Astrocyte (in vitro differentiated cells and primary cell): Measurements from ENCODE around the gene FTO. TPM values are rescaled to one million over a fixed set of nuclear protein-coding genes. Genes with fewer than 3 reads are reported as not detected.

Experiments used
- DNase-seq: peaks from one replicate; pipeline ENCODE4 v3.0.0-alpha.2; 2010; ENCODE audit warnings: low read depth
- FAIRE-seq: peaks from 2 replicates; lab custom pipeline; 2011; peaks lifted over from hg19 to GRCh38; lab: Jason Lieb, UNC
- H2AFZ ChIP-seq: 2 replicates; pipeline ENCODE4 v1.6.0; 2012; ENCODE audit warnings: low read depth, low read length, inconsistent platforms
- H3K27ac ChIP-seq: 2 replicates; pipeline ENCODE4 v1.5.1; 2011; ENCODE audit warnings: low read depth, low read length, inconsistent platforms
- H3K27me3 ChIP-seq: 2 replicates; pipeline ENCODE4 v1.6.0; 2011; ENCODE audit warnings: low read length, inconsistent platforms; ENCODE audit not compliant: insufficient read depth
- H3K36me3 ChIP-seq: 2 replicates; pipeline ENCODE4 v1.5.1; 2011; ENCODE audit warnings: low read length, inconsistent platforms; ENCODE audit not compliant: insufficient read depth
- H3K4me1 ChIP-seq: 2 replicates; pipeline ENCODE4 v1.5.1; 2011; ENCODE audit warnings: low read length, inconsistent platforms; ENCODE audit not compliant: insufficient read depth
- H3K4me2 ChIP-seq: 2 replicates; pipeline ENCODE4 v1.6.0; 2012; ENCODE audit warnings: low read length, inconsistent platforms
- H3K4me3 ChIP-seq: 2 replicates; pipeline ENCODE4 v1.5.1; 2011; ENCODE audit warnings: low read depth, mild to moderate bottlenecking, low read length, inconsistent platforms; ENCODE audit not compliant: insufficient read depth
- H3K79me2 ChIP-seq: 2 replicates; pipeline ENCODE4 v1.6.0; 2012; ENCODE audit warnings: mild to moderate bottlenecking, low read length, inconsistent platforms; ENCODE audit not compliant: insufficient read depth
- H3K9ac ChIP-seq: 2 replicates; pipeline ENCODE4 v1.6.0; 2012; ENCODE audit warnings: mild to moderate bottlenecking, low read length, inconsistent platforms
- H3K9me3 ChIP-seq: 2 replicates; pipeline ENCODE4 v1.5.1; 2012; ENCODE audit warnings: low read depth, mild to moderate bottlenecking, low read length, inconsistent platforms; ENCODE audit not compliant: insufficient read depth
- H4K20me1 ChIP-seq: 2 replicates; pipeline ENCODE4 v1.6.0; 2012; ENCODE audit warnings: low read length, inconsistent platforms; ENCODE audit not compliant: insufficient read depth
- H3K27ac Mint-ChIP-seq: one replicate; pipeline ENCODE4 v1.8.0; 2021; ENCODE audit warnings: mild to moderate bottlenecking, mixed read lengths; ENCODE audit not compliant: unreplicated experiment
- H3K27me3 Mint-ChIP-seq: one replicate; pipeline ENCODE4 v1.8.0; 2021; ENCODE audit warnings: low read depth, mixed read lengths; ENCODE audit not compliant: unreplicated experiment
- H3K36me3 Mint-ChIP-seq: one replicate; pipeline ENCODE4 v1.8.0; 2021; ENCODE audit warnings: low read depth, mixed read lengths; ENCODE audit not compliant: unreplicated experiment
- H3K4me1 Mint-ChIP-seq: one replicate; pipeline ENCODE4 v1.8.0; 2021; ENCODE audit warnings: low read depth, mixed read lengths; ENCODE audit not compliant: unreplicated experiment
- H3K4me3 Mint-ChIP-seq: one replicate; pipeline ENCODE4 v1.8.0; 2021; ENCODE audit warnings: mild to moderate bottlenecking, moderate library complexity, mixed read lengths; ENCODE audit not compliant: unreplicated experiment
- H3K9me3 Mint-ChIP-seq: one replicate; pipeline ENCODE4 v1.8.0; 2021; ENCODE audit warnings: mild to moderate bottlenecking, mixed read lengths; ENCODE audit not compliant: unreplicated experiment
- EZH2 ChIP-seq: IDR thresholded peaks from 2 replicates; pipeline ENCODE4 v1.6.1; 2012; ENCODE audit warnings: mild to moderate bottlenecking, low read length, inconsistent platforms; ENCODE audit not compliant: insufficient read depth
- total RNA-seq: library from RNA; stranded (reverse); gene quantifications from 2 replicates; pipeline ENCODE4 v1.2.1, GENCODE V29; 2021
- TF ChIP-seq, protein P1 (sequence below): IDR thresholded peaks from 2 replicates; pipeline ENCODE4 v1.5.1; 2011; ENCODE audit warnings: low read depth, mild to moderate bottlenecking, inconsistent platforms, low read length, moderate library complexity; ENCODE audit not compliant: insufficient read depth

The FTO gene
- total RNA-seq, 1 donor from 2014 or later = 73.1 TPM

DNA sequence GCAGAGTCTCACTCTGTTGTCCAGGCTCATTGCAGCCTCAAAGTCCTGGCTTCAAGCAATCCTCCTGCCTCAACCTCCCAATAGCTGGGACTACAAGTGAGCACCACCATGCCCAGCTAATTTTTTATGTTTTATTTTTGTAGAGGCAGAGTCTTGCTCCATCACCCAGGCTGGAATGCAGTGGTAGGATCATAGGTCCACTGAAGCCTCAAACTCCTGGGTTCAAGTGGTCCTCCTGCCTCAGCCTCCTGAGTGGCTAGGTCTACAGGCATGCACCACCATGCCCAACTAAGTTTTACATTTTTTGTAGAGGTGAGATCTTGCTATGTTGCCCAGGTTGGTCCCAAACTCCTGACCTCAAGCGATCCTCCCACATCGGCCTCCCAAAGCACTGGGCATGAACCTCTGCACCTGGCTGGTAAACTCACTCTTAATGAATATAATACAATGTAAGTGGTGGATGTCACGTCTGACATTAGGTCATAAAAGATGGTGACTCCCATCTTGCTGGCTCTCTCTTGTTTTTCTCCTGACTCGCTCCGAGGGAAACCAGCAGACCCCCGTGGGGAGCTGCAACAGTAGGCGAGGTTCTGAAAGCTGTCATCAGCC is 456.4 kb downstream of the FTO start:
- peaks cover 6% of the 10 kb centered on the region for H3K4me1 Mint-ChIP-seq
- H3K27me3 ChIP-seq = no peaks in the 10 kb centered on the region
- H3K4me3 Mint-ChIP-seq = no peak overlapping the region
- H3K36me3 ChIP-seq = no peaks in the 10 kb centered on the region
- TF ChIP-seq EZH2 = no peak
- TF ChIP-seq, protein P1, sequence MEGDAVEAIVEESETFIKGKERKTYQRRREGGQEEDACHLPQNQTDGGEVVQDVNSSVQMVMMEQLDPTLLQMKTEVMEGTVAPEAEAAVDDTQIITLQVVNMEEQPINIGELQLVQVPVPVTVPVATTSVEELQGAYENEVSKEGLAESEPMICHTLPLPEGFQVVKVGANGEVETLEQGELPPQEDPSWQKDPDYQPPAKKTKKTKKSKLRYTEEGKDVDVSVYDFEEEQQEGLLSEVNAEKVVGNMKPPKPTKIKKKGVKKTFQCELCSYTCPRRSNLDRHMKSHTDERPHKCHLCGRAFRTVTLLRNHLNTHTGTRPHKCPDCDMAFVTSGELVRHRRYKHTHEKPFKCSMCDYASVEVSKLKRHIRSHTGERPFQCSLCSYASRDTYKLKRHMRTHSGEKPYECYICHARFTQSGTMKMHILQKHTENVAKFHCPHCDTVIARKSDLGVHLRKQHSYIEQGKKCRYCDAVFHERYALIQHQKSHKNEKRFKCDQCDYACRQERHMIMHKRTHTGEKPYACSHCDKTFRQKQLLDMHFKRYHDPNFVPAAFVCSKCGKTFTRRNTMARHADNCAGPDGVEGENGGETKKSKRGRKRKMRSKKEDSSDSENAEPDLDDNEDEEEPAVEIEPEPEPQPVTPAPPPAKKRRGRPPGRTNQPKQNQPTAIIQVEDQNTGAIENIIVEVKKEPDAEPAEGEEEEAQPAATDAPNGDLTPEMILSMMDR = no peak
- no peaks in the 10 kb centered on the region for H4K20me1 ChIP-seq
- DNase-seq (no peak), FAIRE-seq (no peak)
- no peaks in the 10 kb centered on the region for H3K9me3 ChIP-seq
- no peak overlapping the region for H3K4me3 ChIP-seq
- peaks cover 1% of the 10 kb centered on the region for H3K27me3 Mint-ChIP-seq
- H3K4me1 ChIP-seq = no peaks in the 10 kb centered on the region
- no peak overlapping the region for H3K27ac ChIP-seq
- H3K9ac ChIP-seq = no peak overlapping the region
- H2AFZ ChIP-seq = no peak overlapping the region
- no peaks in the 10 kb centered on the region for H3K36me3 Mint-ChIP-seq
- H3K9me3 Mint-ChIP-seq = peaks cover 14% of the 10 kb centered on the region
- H3K79me2 ChIP-seq = no peaks in the 10 kb centered on the region
- no peak overlapping the region for H3K4me2 ChIP-seq
- H3K27ac Mint-ChIP-seq = no peak overlapping the region

DNA sequence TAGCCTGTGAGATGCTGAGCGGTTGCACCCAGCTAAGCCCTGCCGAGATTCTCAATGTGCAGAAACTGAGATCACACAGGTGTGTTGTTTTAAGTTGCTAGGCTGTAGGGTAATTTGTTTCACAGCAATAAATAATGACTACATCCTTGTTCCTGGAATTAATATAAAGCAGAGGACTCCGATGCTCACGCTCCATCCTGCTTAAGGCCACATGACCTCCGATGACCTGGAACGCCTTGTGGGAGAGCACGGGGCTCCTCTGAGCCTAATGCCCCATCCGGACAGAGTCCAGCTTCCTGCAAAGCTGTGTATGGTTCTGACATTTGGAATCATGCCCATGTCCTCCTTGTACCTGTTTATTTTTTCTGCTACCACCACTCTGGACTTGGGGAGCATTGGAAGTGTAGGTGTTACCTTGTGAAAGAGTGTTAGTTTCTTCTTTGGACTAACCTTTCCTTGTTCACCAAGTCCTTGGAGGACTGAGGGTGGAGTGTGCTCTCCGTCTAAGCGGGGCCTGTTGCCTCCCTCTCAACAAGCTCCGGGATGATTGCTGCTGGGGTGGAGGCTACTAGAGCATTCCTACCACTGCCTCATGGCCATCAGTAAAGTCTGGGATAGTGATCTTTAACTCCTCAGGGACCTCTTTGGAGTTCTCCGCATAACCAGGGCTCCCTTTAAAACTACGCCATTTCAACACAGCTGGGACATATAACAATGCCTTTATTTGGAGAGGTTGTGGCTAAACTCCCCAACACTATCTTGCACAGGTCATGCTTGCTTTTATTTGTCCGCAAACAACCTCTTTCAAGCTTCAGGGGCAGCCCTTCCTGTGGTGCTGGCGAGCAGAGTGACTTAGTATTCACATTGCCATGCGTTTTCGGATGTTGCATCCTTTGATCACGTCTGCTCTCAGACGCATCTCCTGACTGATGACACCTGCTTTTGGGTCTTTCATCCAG is 457.3 kb downstream of the FTO start:
- H3K27me3 ChIP-seq = no peaks in the 10 kb centered on the region
- TF ChIP-seq, protein P1 = no peak
- TF ChIP-seq EZH2 = no peak
- FAIRE-seq (no peak), DNase-seq (no peak)
- H3K27me3 Mint-ChIP-seq = peaks cover 1% of the 10 kb centered on the region
- H2AFZ ChIP-seq = no peak overlapping the region
- peaks cover 14% of the 10 kb centered on the region for H3K9me3 Mint-ChIP-seq
- no peaks in the 10 kb centered on the region for H3K79me2 ChIP-seq
- H3K4me3 Mint-ChIP-seq = no peak overlapping the region
- no peaks in the 10 kb centered on the region for H3K4me1 ChIP-seq
- H4K20me1 ChIP-seq = no peaks in the 10 kb centered on the region
- H3K9me3 ChIP-seq = no peaks in the 10 kb centered on the region
- no peaks in the 10 kb centered on the region for H3K36me3 Mint-ChIP-seq
- no peak overlapping the region for H3K4me3 ChIP-seq
- H3K27ac ChIP-seq = no peak overlapping the region
- H3K4me1 Mint-ChIP-seq = peaks cover 6% of the 10 kb centered on the region
- H3K4me2 ChIP-seq = no peak overlapping the region
- H3K36me3 ChIP-seq = no peaks in the 10 kb centered on the region
- H3K27ac Mint-ChIP-seq = no peak overlapping the region
- no peak overlapping the region for H3K9ac ChIP-seq
